ENCODE data around the gene PCDHGA11. TPM values are rescaled to one million over a fixed set of nuclear protein-coding genes. Genes with fewer than 3 reads are reported as not detected.

The PCDHGA11 gene
- total and polyA plus RNA-seq, 4 donors = 0.22 to 2.5 (median 0.50) TPM

DNA sequence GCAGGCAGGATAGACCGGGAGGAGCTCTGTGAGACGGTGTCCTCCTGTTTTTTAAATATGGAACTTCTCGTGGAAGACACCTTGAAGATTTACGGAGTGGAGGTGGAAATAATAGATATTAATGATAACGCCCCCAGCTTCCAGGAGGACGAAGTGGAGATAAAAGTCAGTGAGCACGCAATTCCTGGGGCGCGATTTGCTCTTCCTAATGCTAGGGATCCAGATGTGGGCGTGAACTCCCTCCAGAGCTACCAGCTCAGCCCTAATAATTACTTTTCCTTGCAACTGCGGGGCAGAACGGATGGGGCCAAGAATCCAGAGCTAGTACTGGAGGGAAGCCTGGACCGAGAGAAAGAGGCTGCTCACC, 621 bp downstream of the PCDHGA11 start:
- no peak overlapping the region for H3K9ac ChIP-seq (ENCODE audit: low read depth in 1 of 2, low read length in 2 of 2)
- H3K4me3 ChIP-seq (ENCODE audit: low read depth in 1 of 3, low read length in 3 of 3) = peak overlapping the region; percentile 25 to 65 (median 52)
- 14% methylated on average over 13 of the region's 13 CpGs for WGBS
- peaks cover 0 to 4% (median 0%) of the 10 kb centered on the region in 4 donors for H3K36me3 ChIP-seq (ENCODE audit: control insufficient read depth in 4 of 4, insufficient read depth in 3 of 4, low read depth in 1 of 4, low read length in 3 of 4)
- no peak overlapping the region for H3K27ac ChIP-seq (ENCODE audit: low read depth in 1 of 2, low read length in 2 of 2)
- no peak for DNase-seq (ENCODE audit: low spot score)
- no peaks in the 10 kb centered on the region for H3K4me1 ChIP-seq (ENCODE audit: control insufficient read depth in 4 of 4, insufficient read depth in 4 of 4, low read length in 3 of 4)
- peaks cover 56 to 81% (median 61%) of the 10 kb centered on the region in 4 donors for H3K9me3 ChIP-seq (ENCODE audit: control insufficient read depth in 4 of 4, low read length in 3 of 4)
- peaks cover 0 to 5% (median 0%) of the 10 kb centered on the region in 4 donors for H3K27me3 ChIP-seq (ENCODE audit: control insufficient read depth in 4 of 4, insufficient read depth in 4 of 4, low read length in 3 of 4)
- no peak for TF ChIP-seq FOXA2 (IDR thresholded peaks at IDR 0.05)
- TF ChIP-seq RAD21 (IDR thresholded peaks at IDR 0.05) = no peak
- TF ChIP-seq, protein P1, sequence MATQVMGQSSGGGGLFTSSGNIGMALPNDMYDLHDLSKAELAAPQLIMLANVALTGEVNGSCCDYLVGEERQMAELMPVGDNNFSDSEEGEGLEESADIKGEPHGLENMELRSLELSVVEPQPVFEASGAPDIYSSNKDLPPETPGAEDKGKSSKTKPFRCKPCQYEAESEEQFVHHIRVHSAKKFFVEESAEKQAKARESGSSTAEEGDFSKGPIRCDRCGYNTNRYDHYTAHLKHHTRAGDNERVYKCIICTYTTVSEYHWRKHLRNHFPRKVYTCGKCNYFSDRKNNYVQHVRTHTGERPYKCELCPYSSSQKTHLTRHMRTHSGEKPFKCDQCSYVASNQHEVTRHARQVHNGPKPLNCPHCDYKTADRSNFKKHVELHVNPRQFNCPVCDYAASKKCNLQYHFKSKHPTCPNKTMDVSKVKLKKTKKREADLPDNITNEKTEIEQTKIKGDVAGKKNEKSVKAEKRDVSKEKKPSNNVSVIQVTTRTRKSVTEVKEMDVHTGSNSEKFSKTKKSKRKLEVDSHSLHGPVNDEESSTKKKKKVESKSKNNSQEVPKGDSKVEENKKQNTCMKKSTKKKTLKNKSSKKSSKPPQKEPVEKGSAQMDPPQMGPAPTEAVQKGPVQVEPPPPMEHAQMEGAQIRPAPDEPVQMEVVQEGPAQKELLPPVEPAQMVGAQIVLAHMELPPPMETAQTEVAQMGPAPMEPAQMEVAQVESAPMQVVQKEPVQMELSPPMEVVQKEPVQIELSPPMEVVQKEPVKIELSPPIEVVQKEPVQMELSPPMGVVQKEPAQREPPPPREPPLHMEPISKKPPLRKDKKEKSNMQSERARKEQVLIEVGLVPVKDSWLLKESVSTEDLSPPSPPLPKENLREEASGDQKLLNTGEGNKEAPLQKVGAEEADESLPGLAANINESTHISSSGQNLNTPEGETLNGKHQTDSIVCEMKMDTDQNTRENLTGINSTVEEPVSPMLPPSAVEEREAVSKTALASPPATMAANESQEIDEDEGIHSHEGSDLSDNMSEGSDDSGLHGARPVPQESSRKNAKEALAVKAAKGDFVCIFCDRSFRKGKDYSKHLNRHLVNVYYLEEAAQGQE (IDR thresholded peaks at IDR 0.05) = no peak
- TF ChIP-seq YY1 (IDR thresholded peaks at IDR 0.05) = no peak
- TF ChIP-seq HNF4G (IDR thresholded peaks at IDR 0.05) = no peak
- TF ChIP-seq HNF4A (conservative IDR thresholded peaks at IDR 0.05) = no peak
- TF ChIP-seq FOXA1 (IDR thresholded peaks at IDR 0.05) = no peak

DNA sequence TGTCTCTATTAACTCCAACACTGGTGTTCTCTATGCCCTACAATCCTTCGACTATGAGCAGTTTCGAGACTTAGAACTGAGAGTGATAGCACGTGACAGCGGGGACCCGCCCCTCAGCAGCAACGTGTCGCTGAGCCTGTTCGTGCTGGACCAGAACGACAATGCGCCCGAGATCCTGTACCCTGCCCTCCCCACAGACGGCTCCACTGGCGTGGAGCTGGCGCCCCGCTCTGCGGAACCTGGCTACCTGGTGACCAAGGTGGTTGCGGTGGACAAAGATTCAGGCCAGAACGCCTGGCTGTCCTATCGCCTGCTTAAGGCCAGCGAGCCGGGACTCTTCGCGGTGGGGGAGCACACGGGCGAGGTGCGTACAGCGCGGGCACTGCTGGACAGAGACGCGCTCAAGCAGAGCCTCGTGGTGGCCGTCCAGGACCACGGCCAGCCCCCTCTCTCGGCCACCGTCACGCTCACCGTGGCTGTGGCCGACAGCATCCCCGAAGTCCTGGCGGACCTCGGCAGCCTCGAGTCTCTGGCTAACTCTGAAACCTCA, 2.0 kb downstream of the PCDHGA11 start:
- TF ChIP-seq RXRA (IDR thresholded peaks at IDR 0.05) (no peak), FOXA2 (IDR thresholded peaks at IDR 0.05) (no peak), HNF4A (conservative IDR thresholded peaks at IDR 0.05) (no peak), FOXA1 (IDR thresholded peaks at IDR 0.05) (no peak), NR2F2 (IDR thresholded peaks at IDR 0.05) (no peak), TAF1 (conservative IDR thresholded peaks at IDR 0.05) (no peak), EGR1 (IDR thresholded peaks at IDR 0.05; ENCODE audit: low read depth in 2 of 2) (no peak)
- TF ChIP-seq, protein P2, sequence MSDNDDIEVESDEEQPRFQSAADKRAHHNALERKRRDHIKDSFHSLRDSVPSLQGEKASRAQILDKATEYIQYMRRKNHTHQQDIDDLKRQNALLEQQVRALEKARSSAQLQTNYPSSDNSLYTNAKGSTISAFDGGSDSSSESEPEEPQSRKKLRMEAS (IDR thresholded peaks at IDR 0.05) = no peak
- TF ChIP-seq, protein P3, sequence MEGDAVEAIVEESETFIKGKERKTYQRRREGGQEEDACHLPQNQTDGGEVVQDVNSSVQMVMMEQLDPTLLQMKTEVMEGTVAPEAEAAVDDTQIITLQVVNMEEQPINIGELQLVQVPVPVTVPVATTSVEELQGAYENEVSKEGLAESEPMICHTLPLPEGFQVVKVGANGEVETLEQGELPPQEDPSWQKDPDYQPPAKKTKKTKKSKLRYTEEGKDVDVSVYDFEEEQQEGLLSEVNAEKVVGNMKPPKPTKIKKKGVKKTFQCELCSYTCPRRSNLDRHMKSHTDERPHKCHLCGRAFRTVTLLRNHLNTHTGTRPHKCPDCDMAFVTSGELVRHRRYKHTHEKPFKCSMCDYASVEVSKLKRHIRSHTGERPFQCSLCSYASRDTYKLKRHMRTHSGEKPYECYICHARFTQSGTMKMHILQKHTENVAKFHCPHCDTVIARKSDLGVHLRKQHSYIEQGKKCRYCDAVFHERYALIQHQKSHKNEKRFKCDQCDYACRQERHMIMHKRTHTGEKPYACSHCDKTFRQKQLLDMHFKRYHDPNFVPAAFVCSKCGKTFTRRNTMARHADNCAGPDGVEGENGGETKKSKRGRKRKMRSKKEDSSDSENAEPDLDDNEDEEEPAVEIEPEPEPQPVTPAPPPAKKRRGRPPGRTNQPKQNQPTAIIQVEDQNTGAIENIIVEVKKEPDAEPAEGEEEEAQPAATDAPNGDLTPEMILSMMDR (IDR thresholded peaks at IDR 0.05; ENCODE audit: low read depth, low read length, missing input control) = no peak
- TF ChIP-seq, protein P4, sequence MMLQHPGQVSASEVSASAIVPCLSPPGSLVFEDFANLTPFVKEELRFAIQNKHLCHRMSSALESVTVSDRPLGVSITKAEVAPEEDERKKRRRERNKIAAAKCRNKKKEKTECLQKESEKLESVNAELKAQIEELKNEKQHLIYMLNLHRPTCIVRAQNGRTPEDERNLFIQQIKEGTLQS (IDR thresholded peaks at IDR 0.05) = no peak
- 23% methylated on average over 42 of the region's 42 CpGs for WGBS

More for the DNA sequence above, 2.0 kb downstream of the PCDHGA11 start:
- Histone ChIP-seq H3K27me3 (ENCODE audit: control insufficient read depth in 4 of 4, insufficient read depth in 4 of 4, low read length in 3 of 4) (peaks cover 0 to 5% (median 0%) of the 10 kb centered on the region in 4 donors), H3K4me3 (ENCODE audit: low read depth in 1 of 3, low read length in 3 of 3) (peak overlapping the region in 2 of 3 donors; percentile 37 to 47), H3K27ac (ENCODE audit: low read depth in 1 of 2, low read length in 2 of 2) (no peak overlapping the region), H3K36me3 (ENCODE audit: control insufficient read depth in 4 of 4, insufficient read depth in 3 of 4, low read depth in 1 of 4, low read length in 3 of 4) (peaks cover 0 to 4% (median 0%) of the 10 kb centered on the region in 4 donors), H3K9ac (ENCODE audit: low read depth in 1 of 2, low read length in 2 of 2) (no peak overlapping the region), H3K9me3 (ENCODE audit: control insufficient read depth in 4 of 4, low read length in 3 of 4) (peaks cover 64 to 88% (median 72%) of the 10 kb centered on the region in 4 donors), H3K4me1 (ENCODE audit: control insufficient read depth in 4 of 4, insufficient read depth in 4 of 4, low read length in 3 of 4) (no peaks in the 10 kb centered on the region)
- DNase-seq (ENCODE audit: low spot score) = no peak
